ENCODE measurements around the gene CERKL.

DNA sequence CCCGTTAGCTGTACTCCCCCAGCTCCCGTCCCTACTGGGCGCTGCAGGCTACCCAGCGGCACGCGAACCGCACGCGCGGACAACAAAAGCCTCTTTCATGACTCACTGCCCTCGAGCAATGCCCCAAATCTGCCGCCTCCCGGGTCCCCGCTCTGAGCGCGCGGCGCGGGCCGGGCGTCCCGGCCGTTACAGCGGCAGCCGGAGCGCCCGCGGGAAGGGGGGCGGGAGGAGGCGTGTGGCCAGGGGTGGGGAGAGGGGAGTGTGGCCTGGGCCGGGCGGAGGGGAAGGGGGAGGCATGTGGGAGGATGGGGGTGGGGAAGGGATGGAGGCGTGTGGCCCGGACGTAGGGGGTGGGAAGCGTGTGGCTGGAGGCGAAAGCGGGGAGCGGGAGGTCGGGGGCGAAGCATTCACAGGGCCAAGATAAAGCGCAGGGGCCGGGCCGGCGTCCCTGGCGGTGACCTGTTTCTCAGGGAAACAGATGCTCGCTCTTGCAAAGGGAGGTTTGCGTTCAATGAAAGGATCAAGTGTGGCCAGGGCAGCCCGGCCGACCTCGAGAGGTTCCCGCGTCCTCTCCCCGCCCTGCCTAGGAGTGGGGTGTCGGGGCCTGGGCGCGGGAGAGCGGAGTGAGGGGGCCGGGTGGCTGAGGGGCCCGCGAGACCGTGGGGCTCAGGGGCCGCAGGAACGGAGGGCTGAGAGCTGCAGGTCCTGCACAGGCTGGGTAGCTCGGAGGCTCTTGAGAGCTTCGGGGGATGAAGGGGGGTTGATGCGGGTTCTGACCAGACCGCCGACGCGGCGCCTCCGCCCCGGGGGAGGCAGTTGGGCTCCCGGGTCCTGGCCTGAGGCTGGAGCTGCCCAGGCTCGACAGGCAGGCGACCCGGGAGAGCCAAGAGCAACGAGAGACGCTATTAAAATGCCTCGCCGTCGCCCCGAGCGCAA lies 26.9 kb upstream of the CERKL start:
- TF ChIP-seq, protein P1, sequence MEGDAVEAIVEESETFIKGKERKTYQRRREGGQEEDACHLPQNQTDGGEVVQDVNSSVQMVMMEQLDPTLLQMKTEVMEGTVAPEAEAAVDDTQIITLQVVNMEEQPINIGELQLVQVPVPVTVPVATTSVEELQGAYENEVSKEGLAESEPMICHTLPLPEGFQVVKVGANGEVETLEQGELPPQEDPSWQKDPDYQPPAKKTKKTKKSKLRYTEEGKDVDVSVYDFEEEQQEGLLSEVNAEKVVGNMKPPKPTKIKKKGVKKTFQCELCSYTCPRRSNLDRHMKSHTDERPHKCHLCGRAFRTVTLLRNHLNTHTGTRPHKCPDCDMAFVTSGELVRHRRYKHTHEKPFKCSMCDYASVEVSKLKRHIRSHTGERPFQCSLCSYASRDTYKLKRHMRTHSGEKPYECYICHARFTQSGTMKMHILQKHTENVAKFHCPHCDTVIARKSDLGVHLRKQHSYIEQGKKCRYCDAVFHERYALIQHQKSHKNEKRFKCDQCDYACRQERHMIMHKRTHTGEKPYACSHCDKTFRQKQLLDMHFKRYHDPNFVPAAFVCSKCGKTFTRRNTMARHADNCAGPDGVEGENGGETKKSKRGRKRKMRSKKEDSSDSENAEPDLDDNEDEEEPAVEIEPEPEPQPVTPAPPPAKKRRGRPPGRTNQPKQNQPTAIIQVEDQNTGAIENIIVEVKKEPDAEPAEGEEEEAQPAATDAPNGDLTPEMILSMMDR (IDR thresholded peaks at IDR 0.05; ENCODE audit: low read depth, low read length, poor library complexity, severe bottlenecking): no peak
- no peak for TF ChIP-seq EZH2phosphoT487 (IDR thresholded peaks at IDR 0.05; ENCODE audit: borderline replicate concordance, low read length)
